ENCODE data around the gene SCNN1B.

DNA sequence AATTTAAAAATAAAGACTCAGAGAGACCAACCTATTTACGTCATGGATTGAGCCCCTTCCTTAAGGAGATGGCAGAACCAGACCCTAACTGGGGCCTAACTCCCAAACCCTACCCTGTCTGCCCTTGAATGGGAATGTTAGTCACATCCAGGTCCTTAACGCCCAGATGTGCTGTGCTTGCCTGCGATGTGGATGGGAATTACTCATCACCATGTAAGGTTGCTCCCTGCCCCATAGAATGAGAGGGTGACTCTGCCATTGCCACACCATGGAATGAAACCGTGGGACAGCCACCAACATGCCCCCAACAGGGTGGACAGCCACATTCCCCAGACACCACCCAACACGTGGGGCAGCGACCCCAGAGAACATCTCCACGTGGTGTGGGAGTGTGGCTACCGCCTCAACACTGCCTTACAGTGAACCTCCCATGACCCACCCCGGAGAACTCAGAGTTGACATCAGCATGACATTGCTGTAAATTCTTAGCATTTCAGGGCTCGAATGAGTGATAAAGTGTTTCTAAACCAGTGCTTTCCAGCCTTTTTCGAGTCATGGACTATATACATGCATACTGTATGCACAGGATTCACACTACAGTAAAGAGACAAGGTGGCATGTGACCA is 31.8 kb downstream of the SCNN1B start:
- TF ChIP-seq, protein P1, sequence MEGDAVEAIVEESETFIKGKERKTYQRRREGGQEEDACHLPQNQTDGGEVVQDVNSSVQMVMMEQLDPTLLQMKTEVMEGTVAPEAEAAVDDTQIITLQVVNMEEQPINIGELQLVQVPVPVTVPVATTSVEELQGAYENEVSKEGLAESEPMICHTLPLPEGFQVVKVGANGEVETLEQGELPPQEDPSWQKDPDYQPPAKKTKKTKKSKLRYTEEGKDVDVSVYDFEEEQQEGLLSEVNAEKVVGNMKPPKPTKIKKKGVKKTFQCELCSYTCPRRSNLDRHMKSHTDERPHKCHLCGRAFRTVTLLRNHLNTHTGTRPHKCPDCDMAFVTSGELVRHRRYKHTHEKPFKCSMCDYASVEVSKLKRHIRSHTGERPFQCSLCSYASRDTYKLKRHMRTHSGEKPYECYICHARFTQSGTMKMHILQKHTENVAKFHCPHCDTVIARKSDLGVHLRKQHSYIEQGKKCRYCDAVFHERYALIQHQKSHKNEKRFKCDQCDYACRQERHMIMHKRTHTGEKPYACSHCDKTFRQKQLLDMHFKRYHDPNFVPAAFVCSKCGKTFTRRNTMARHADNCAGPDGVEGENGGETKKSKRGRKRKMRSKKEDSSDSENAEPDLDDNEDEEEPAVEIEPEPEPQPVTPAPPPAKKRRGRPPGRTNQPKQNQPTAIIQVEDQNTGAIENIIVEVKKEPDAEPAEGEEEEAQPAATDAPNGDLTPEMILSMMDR (conservative IDR thresholded peaks at IDR 0.05 in 1 of 2, IDR thresholded peaks at IDR 0.05 in 1 of 2; ENCODE audit: extremely low read depth in 1 of 2, insufficient read depth in 1 of 2, low read depth in 1 of 2, low read length in 2 of 2): no peak
- no peak for TF ChIP-seq EZH2 (IDR thresholded peaks at IDR 0.05; ENCODE audit: borderline replicate concordance, low read length)
